H1 (cell line): ENCODE measurements around the gene DUSP10. TPM values are rescaled to one million over a fixed set of nuclear protein-coding genes. Genes with fewer than 3 reads are reported as not detected.

Experiments
- CTCF ChIA-PET: fragments of 300-600 bp; sonication (Branson Sonifier 250); formaldehyde crosslinking; loops from one replicate; lab custom pipeline; 2021; ENCODE audit not compliant: partially characterized antibody; lab: Charles Lee
- POLR2A ChIA-PET: fragments of 300-600 bp; sonication (Branson Sonifier 250); formaldehyde crosslinking; loops from one replicate; lab custom pipeline; 2021; ENCODE audit warnings: inconsistent platforms; ENCODE audit not compliant: partially characterized antibody; lab: Charles Lee
- DNase-seq, 2 experiments: peaks; one replicate each; pipeline versions ENCODE4 v3.0.0 to v3.0.0-alpha.2; 2010 to 2022; ENCODE audit warnings: low spot score in 2 of 2, low read depth in 1 of 2, mixed read lengths in 1 of 2
- FAIRE-seq: peaks from 2 replicates; lab custom pipeline; 2011; peaks lifted over from hg19 to GRCh38; lab: Jason Lieb, UNC
- H2AFZ ChIP-seq: 2 replicates; pipeline ENCODE4 v1.8.1; 2012; ENCODE audit warnings: low read length, inconsistent platforms
- H2AK5ac ChIP-seq: 2 replicates; pipeline ENCODE4 v1.6.1; 2013; ENCODE audit warnings: low read depth, low read length
- H2BK120ac ChIP-seq: replicated peaks from 2 replicates; pipeline ENCODE3; 2013; ENCODE audit warnings: low read depth, low read length, inconsistent platforms
- H2BK12ac ChIP-seq: 2 replicates; pipeline ENCODE4 v1.6.1; 2013; ENCODE audit warnings: low read depth, low read length
- H2BK15ac ChIP-seq: 2 replicates; pipeline ENCODE4 v1.6.1; 2013; ENCODE audit warnings: low read length
- H2BK20ac ChIP-seq: 2 replicates; pipeline ENCODE4 v1.6.1; 2013; ENCODE audit warnings: low read length
- H2BK5ac ChIP-seq: 2 replicates; pipeline ENCODE4 v1.6.1; 2013; ENCODE audit warnings: low read depth, low read length
- H3K14ac ChIP-seq: 2 replicates; pipeline ENCODE4 v1.6.1; 2013; ENCODE audit warnings: inconsistent platforms; ENCODE audit not compliant: insufficient read length
- H3K18ac ChIP-seq: 2 replicates; pipeline ENCODE4 v1.6.1; 2013; ENCODE audit warnings: low read length; ENCODE audit errors: extremely low read depth
- H3K23ac ChIP-seq: 2 replicates; pipeline ENCODE4 v1.6.1; 2013; ENCODE audit warnings: inconsistent platforms; ENCODE audit not compliant: insufficient read length
- H3K23me2 ChIP-seq: 2 replicates; pipeline ENCODE4 v1.6.1; 2013; ENCODE audit warnings: low read depth, low read length
- H3K27ac ChIP-seq: 2 replicates; pipeline ENCODE4 v1.6.1; 2011; ENCODE audit warnings: low read depth, low read length, inconsistent platforms
- H3K27me3 ChIP-seq, 4 experiments: replicated peaks in 1 of 4; 1 replicate in 1 of 4; 2 replicates in 3 of 4; pipeline versions ENCODE4 v1.6.1 to v1.8.1; 2011 to 2013; ENCODE audit warnings: low read length in 3 of 4, mild to moderate bottlenecking in 3 of 4, inconsistent platforms in 2 of 4, mixed read lengths in 2 of 4, moderate library complexity in 1 of 4; ENCODE audit not compliant: control insufficient read depth in 3 of 4, insufficient read depth in 3 of 4; ENCODE audit errors: extremely low read depth in 1 of 4
- H3K36me3 ChIP-seq, 4 experiments: 2 replicates each; pipeline versions ENCODE4 v1.6.1 to v1.8.1; 2011 to 2013; ENCODE audit warnings: mild to moderate bottlenecking in 4 of 4, low read length in 3 of 4, moderate library complexity in 2 of 4, control low read depth in 1 of 4, inconsistent platforms in 1 of 4; ENCODE audit not compliant: insufficient read depth in 4 of 4, control insufficient read depth in 2 of 4
- H3K4ac ChIP-seq: replicated peaks from 2 replicates; pipeline ENCODE3; 2013; ENCODE audit warnings: low read length, low read depth, mixed read lengths, inconsistent platforms; ENCODE audit not compliant: insufficient read length
- H3K4me1 ChIP-seq, 4 experiments: replicated peaks in 1 of 4; 1 replicate in 1 of 4; 2 replicates in 3 of 4; pipeline versions ENCODE4 v1.6.1 to v1.8.1; 2011 to 2013; ENCODE audit warnings: low read length in 3 of 4, inconsistent platforms in 2 of 4, mixed read lengths in 1 of 4; ENCODE audit not compliant: insufficient read depth in 4 of 4, control insufficient read depth in 3 of 4
- H3K4me2 ChIP-seq, 2 experiments: 2 replicates each; pipeline versions ENCODE4 v1.6.1 to v1.8.1; 2011 to 2013; ENCODE audit warnings: low read depth in 2 of 2, low read length in 2 of 2, control low read depth in 1 of 2, inconsistent platforms in 1 of 2, mild to moderate bottlenecking in 1 of 2; ENCODE audit not compliant: insufficient read depth in 1 of 2
- H3K4me3 ChIP-seq, 4 experiments: fragments of 200-600, 300-600 bp in 1 of 4; sonication (generic), shearing (Covaris generic), sonication (Bioruptor Twin) in 1 of 4; 2 replicates each; pipeline versions ENCODE4 v1.5.1 to v1.8.1; 2011 to 2016; ENCODE audit warnings: low read length in 4 of 4, low read depth in 3 of 4, control low read depth in 2 of 4, inconsistent platforms in 2 of 4, mild to moderate bottlenecking in 2 of 4, mixed read lengths in 1 of 4, moderate library complexity in 1 of 4; ENCODE audit not compliant: insufficient read depth in 2 of 4; ENCODE audit errors: extremely low read depth in 1 of 4
- H3K56ac ChIP-seq: replicated peaks from 2 replicates; pipeline ENCODE3; 2013; ENCODE audit warnings: low read depth, mild to moderate bottlenecking, mixed read lengths, low read length, inconsistent platforms; ENCODE audit not compliant: insufficient read length
- H3K79me1 ChIP-seq: 2 replicates; pipeline ENCODE4 v1.6.1; 2013; ENCODE audit warnings: low read depth, low read length, control low read depth
- H3K79me2 ChIP-seq, 2 experiments: 2 replicates each; pipeline versions ENCODE4 v1.6.1 to v1.8.1; 2012 to 2013; ENCODE audit warnings: low read length in 2 of 2, mild to moderate bottlenecking in 2 of 2, inconsistent platforms in 1 of 2; ENCODE audit not compliant: insufficient read depth in 2 of 2, control insufficient read depth in 1 of 2
- H3K9ac ChIP-seq, 4 experiments: replicated peaks in 1 of 4; 1 replicate in 1 of 4; 2 replicates in 3 of 4; pipeline versions ENCODE4 v1.6.1 to v1.8.1; 2011 to 2013; ENCODE audit warnings: low read depth in 3 of 4, low read length in 3 of 4, control low read depth in 2 of 4, mild to moderate bottlenecking in 2 of 4, moderate library complexity in 2 of 4, inconsistent platforms in 1 of 4; ENCODE audit errors: extremely low read depth in 1 of 4
- H3K9me3 ChIP-seq, 2 experiments: 2 replicates each; pipeline versions ENCODE4 v1.6.1 to v1.8.1; 2012 to 2013; ENCODE audit warnings: mild to moderate bottlenecking in 2 of 2, moderate library complexity in 2 of 2, control low read depth in 1 of 2, inconsistent platforms in 1 of 2, low read depth in 1 of 2, low read length in 1 of 2, mixed read lengths in 1 of 2; ENCODE audit not compliant: insufficient read depth in 2 of 2
- H4K20me1 ChIP-seq, 2 experiments: replicated peaks in 1 of 2; 2 replicates each; pipeline versions ENCODE3 to v1.8.1; 2011 to 2013; ENCODE audit warnings: inconsistent platforms in 2 of 2, low read length in 2 of 2, mild to moderate bottlenecking in 1 of 2; ENCODE audit not compliant: insufficient read depth in 2 of 2, control insufficient read depth in 1 of 2
- H4K5ac ChIP-seq: 2 replicates; pipeline ENCODE4 v1.6.1; 2013; ENCODE audit warnings: low read length, low read depth, mixed read lengths, inconsistent platforms; ENCODE audit not compliant: insufficient read length
- H4K8ac ChIP-seq: 2 replicates; pipeline ENCODE4 v1.8.0; 2013; ENCODE audit warnings: mild to moderate bottlenecking, moderate library complexity, low read length, inconsistent platforms; ENCODE audit not compliant: insufficient read depth; ENCODE audit errors: extremely low read depth
- H4K91ac ChIP-seq: replicated peaks from 2 replicates; pipeline ENCODE3; 2013; ENCODE audit warnings: low read length, mixed read lengths, inconsistent platforms; ENCODE audit not compliant: insufficient read length
- ASH2L ChIP-seq: fragments of 200-600, 300-600 bp; sonication (generic); IDR thresholded peaks from one replicate; pipeline ENCODE4 v1.7.1; 2017; ENCODE audit warnings: low read length
- BRCA1 ChIP-seq: IDR thresholded peaks from 2 replicates; pipeline ENCODE4 v1.6.1; 2012; ENCODE audit warnings: low read depth, low read length, improper control_type of control experiment
- CREB1 ChIP-seq: IDR thresholded peaks from 2 replicates; pipeline ENCODE4 v1.6.1; 2012; ENCODE audit warnings: inconsistent platforms
- PHF8 ChIP-seq: fragments of 200-600 bp; sonication (generic); conservative IDR thresholded peaks from 2 replicates; pipeline ENCODE4 v1.7.1; 2012; ENCODE audit warnings: low read depth, mild to moderate bottlenecking, inconsistent platforms, low read length, moderate library complexity
- SAP30 ChIP-seq: fragments of 300-600 bp; sonication (generic); IDR thresholded peaks from 2 replicates; pipeline ENCODE4 v1.7.1; 2012; ENCODE audit warnings: low read length, moderate library complexity, mild to moderate bottlenecking, inconsistent platforms; ENCODE audit not compliant: insufficient read depth, insufficient replicate concordance
- SRF ChIP-seq: IDR thresholded peaks from 2 replicates; pipeline ENCODE4 v1.6.1; 2011; ENCODE audit warnings: mild to moderate bottlenecking, low read depth, low read length, moderate library complexity
- SUZ12 ChIP-seq: fragments of 200-600 bp; sonication (generic); IDR thresholded peaks from 2 replicates; pipeline ENCODE4 v1.6.1; 2012; ENCODE audit warnings: mild to moderate bottlenecking, inconsistent platforms, low read length, moderate library complexity, mixed read lengths
- TAF7 ChIP-seq: optimal IDR thresholded peaks from 2 replicates; pipeline ENCODE3; 2011; ENCODE audit warnings: low read depth, mild to moderate bottlenecking, inconsistent platforms, low read length, moderate library complexity, borderline replicate concordance
- WGBS, 2 experiments: shearing (Covaris generic) in 1 of 2; methylation state at CpG; one replicate each; pipeline versions ENCODE4 v1.1.6 to v1.1.7; 2013 to 2015; ENCODE audit warnings: low lambda C conversion rate in 2 of 2, mixed read lengths in 2 of 2, inconsistent platforms in 1 of 2, low coverage in 1 of 2, missing lambda C conversion rate in 1 of 2; ENCODE audit not compliant: insufficient replicate concordance in 2 of 2, insufficient coverage in 1 of 2, insufficient read length in 1 of 2; ENCODE audit errors: extremely low coverage in 1 of 2, missing lambda C conversion rate in 1 of 2; 5-methylcytosine and 5-hydroxymethylcytosine counted together
- polyA plus RNA-seq, 7 experiments: library from polyadenylated mRNA; depleted of rRNA in 3 of 7; stranded (reverse) in 5 of 7; unstranded in 2 of 7; fragments of >200 nt in 5 of 7; fragments of 200-250 nt in 2 of 7; gene quantifications; 1 replicate in 5 of 7; 2 replicates in 1 of 7; 4 replicates in 1 of 7; pipeline versions ENCODE4 v1.2.1 to v1.2.3, GENCODE V29; 2011 to 2013; ENCODE audit warnings: missing spikeins in 2 of 7, mixed read lengths in 2 of 7
- total RNA-seq: library from RNA; stranded (reverse); fragmentation: NEBNext Ultra II Directional; extraction: Animal tissue kit (Norgen Biotek cat#: 25700); gene quantifications from 2 replicates; pipeline ENCODE4 v1.2.1, GENCODE V29; 2021

The DUSP10 gene
- total and polyA plus RNA-seq, 2 of the 8 experiments (the other 6 are each of a cell fraction or from before 2014, with no cell fraction given), result 1.2 TPM

GRCh38 chr1:221753828-221754188 lies 11.9 kb upstream of the DUSP10 start:
- Histone ChIP-seq H3K27ac (no peak overlapping the region), H2BK15ac (no peak overlapping the region), H3K79me1 (no peaks in the 10 kb centered on the region), H2BK120ac (no peak overlapping the region), H3K79me2 (no peaks in the 10 kb centered on the region), H2AFZ (no peak overlapping the region), H3K36me3 (no peaks in the 10 kb centered on the region), H3K4me2 (no peak overlapping the region), H4K5ac (no peak overlapping the region), H2AK5ac (no peak overlapping the region), H3K4me1 (no peaks in the 10 kb centered on the region), H3K4me3 (no peak overlapping the region), H3K23ac (no peak overlapping the region), H2BK20ac (no peak overlapping the region), H2BK12ac (no peak overlapping the region), H2BK5ac (no peak overlapping the region), H3K56ac (no peak overlapping the region), H3K18ac (no peak overlapping the region), H4K8ac (no peak overlapping the region), H3K9ac (no peak overlapping the region), H3K14ac (no peak overlapping the region), H3K23me2 (no peaks in the 10 kb centered on the region), H4K91ac (no peak overlapping the region), H4K20me1 (no peaks in the 10 kb centered on the region), H3K27me3 (no peaks in the 10 kb centered on the region), H3K4ac (no peak overlapping the region), H3K9me3 (no peaks in the 10 kb centered on the region)
- FAIRE-seq, result no peak
- DNase-seq, result no peak
- POLR2A ChIA-PET, result no interaction called here
- CTCF ChIA-PET, result no interaction called here
- WGBS, 2 experiments, result 100% methylated on average over 1 of the region's 1 CpG; no CpG with 5 or more reads in 1 of the 2 experiments
- no peak for TF ChIP-seq SAP30
- no peak for TF ChIP-seq BRCA1
- no peak for TF ChIP-seq CREB1
- TF ChIP-seq ASH2L, result no peak
- TF ChIP-seq TAF7, result no peak
- TF ChIP-seq SUZ12, result no peak
- TF ChIP-seq SRF, result no peak
- TF ChIP-seq PHF8, result no peak
